A549 treated with CORT108297 at 1 μM for 4 hours (cell line): Measurements from ENCODE around the gene NR2F1. TPM values are rescaled to one million over a fixed set of nuclear protein-coding genes. Genes with fewer than 3 reads are reported as not detected.

Experiments
- total RNA-seq: library from RNA; stranded (reverse); fragments of 200-300 nt; extraction: Qiagen RNA extraction; gene quantifications from 5 replicates; pipeline ENCODE4 v1.2.3, GENCODE V29; 2022

The NR2F1 gene
- 3.8 to 5.7 TPM (median 4.7 TPM) in 5 replicates for total RNA-seq

GRCh38 chr5:93582677-93583438, at the start of gene NR2F1:
Gene NR2F1, plus strand, starts transcription at chr5:93583222. Its CDS starts 1,802 bp downstream, at chr5:93585024.

GRCh38 chr5:93580927-93581445, 2.0 kb upstream of the NR2F1 start, which contains the start of gene NR2F1-AS1:
Gene NR2F1-AS1, minus strand, starts transcription at chr5:93581219.

Other genes starting within 250 kb of the NR2F1 start
- 3.8 to 4.6 TPM (median 4.0 TPM) in 5 replicates for gene NR2F1-AS1, start 2.0 kb upstream of the NR2F1 start, total RNA-seq
- 0.01 TPM in 1 of 5 replicates, not detected in the others for gene POU5F2, start 158.4 kb downstream of the NR2F1 start, total RNA-seq